ENCODE data around the gene R3HDM2. TPM values are rescaled to one million over a fixed set of nuclear protein-coding genes. Genes with fewer than 3 reads are reported as not detected.

Gene R3HDM2
- total RNA-seq, 1 donor from 2014 or later: 75.3 TPM

GRCh38 chr12:57218030-57218853 lies 212.6 kb downstream of the R3HDM2 start:
- no peak for DNase-seq (ENCODE audit: low spot score)

- no peak for DNase-seq (ENCODE audit: low spot score)
These were observed 213.6 kb downstream of the R3HDM2 start for GRCh38 chr12:57216921-57217879.

GRCh38 chr12:57216014-57216911 lies 214.6 kb downstream of the R3HDM2 start, which contains the start of gene NXPH4:
Gene NXPH4, plus strand, starts transcription at chr12:57216794. Its CDS starts 176 bp downstream, at chr12:57216970.
- no peak for DNase-seq (ENCODE audit: low spot score)

- no peak for DNase-seq (ENCODE audit: low spot score)
These were observed 215.2 kb downstream of the R3HDM2 start for GRCh38 chr12:57215668-57216013.

- no peak for DNase-seq (ENCODE audit: low spot score)
These were observed 215.8 kb downstream of the R3HDM2 start for GRCh38 chr12:57215065-57215464.

- DNase-seq (ENCODE audit: low spot score): peak; percentile 67
These were observed 216.5 kb downstream of the R3HDM2 start for GRCh38 chr12:57214398-57214781.

- DNase-seq (ENCODE audit: low spot score): no peak
These were observed 217.0 kb downstream of the R3HDM2 start for GRCh38 chr12:57213763-57214397.

GRCh38 chr12:57213058-57213715 lies 217.7 kb downstream of the R3HDM2 start:
- DNase-seq (ENCODE audit: low spot score): peak; percentile 92

GRCh38 chr12:57212701-57213057 lies 218.2 kb downstream of the R3HDM2 start:
- DNase-seq (ENCODE audit: low spot score): no peak

GRCh38 chr12:57211791-57212700 lies 218.8 kb downstream of the R3HDM2 start:
- DNase-seq (ENCODE audit: low spot score): no peak

GRCh38 chr12:57210926-57211692 lies 219.7 kb downstream of the R3HDM2 start:
- no peak for DNase-seq (ENCODE audit: low spot score)

GRCh38 chr12:57210461-57210860 lies 220.4 kb downstream of the R3HDM2 start:
- no peak for DNase-seq (ENCODE audit: low spot score)

GRCh38 chr12:57209916-57210315 lies 220.9 kb downstream of the R3HDM2 start:
- DNase-seq (ENCODE audit: low spot score): no peak

- DNase-seq (ENCODE audit: low spot score): no peak
These were observed 222.1 kb downstream of the R3HDM2 start for GRCh38 chr12:57208631-57209282.

- DNase-seq (ENCODE audit: low spot score): no peak
These were observed 222.9 kb downstream of the R3HDM2 start for GRCh38 chr12:57207731-57208630.

- no peak for DNase-seq (ENCODE audit: low spot score)
These were observed 224.9 kb downstream of the R3HDM2 start for GRCh38 chr12:57205931-57206330.

- DNase-seq (ENCODE audit: low spot score): no peak
These were observed 225.7 kb downstream of the R3HDM2 start for GRCh38 chr12:57205186-57205585.
